Measurements from ENCODE around the gene ZFYVE9.

The ZFYVE9 gene

DNA sequence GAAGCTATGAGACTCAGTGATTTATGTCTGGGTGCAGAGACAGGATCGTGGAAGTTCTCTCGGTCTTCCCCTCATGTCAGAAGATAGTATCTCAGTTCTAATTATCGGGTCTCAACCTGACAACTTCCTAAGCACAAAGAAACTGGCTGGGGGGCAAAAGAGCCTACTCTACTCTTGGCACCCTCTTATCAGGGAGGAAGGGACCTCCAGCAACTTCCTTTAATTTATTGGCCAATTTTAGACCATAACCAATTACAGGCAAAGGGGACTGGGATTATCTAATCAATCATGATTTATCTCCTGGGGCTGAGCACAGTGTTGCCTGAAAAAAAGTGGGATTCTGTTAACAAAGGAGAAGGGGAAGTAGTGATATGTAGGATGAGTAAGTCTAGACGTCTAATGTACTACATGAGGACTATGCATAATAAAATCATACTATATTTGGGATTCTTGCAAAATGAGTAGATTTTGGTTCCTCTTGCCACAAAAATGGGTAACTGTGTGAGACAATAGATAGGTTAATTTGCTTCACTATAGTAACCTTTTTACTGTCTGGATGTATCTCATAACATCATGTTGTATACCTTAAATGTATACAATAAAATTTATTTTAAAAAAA, 98.8 kb downstream of the ZFYVE9 start:
- DNase-seq (ENCODE audit: low read depth): no peak

DNA sequence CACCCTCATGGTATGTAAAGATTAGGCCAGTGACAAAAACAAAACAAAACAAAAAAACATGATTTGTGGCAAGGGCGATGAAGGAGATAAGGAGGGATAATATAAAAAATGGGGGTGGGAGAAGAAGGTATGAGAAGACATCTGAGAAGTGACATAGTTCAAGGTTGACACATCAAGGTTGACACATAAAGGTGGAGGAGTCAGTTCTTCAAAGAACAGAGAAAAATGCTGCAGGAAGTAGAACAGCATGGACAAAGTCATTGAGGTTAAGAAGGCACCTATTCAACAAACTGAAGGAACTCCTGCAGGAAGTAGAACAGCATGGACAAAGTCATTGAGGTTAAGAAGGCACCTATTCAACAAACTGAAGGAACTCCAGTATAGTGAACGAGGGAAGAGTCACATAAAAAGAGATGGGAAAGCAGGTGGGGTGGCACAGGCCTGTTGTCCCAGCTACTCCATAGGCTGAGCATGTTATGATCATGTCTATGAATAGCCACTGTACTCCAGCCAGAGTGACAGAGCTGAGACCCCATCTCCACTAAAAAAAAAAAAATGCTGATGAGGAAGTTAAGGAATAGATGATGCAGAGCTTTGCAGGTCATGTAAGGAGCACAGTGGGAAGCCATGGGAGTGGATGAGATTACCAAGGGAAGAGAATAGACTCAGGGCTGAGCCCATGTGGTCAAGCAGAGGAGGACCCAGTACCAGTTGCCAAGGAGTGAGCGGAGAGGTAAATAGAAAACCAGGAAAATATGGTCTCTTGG, 101.5 kb downstream of the ZFYVE9 start:
- no peak for DNase-seq (ENCODE audit: low read depth)

DNA sequence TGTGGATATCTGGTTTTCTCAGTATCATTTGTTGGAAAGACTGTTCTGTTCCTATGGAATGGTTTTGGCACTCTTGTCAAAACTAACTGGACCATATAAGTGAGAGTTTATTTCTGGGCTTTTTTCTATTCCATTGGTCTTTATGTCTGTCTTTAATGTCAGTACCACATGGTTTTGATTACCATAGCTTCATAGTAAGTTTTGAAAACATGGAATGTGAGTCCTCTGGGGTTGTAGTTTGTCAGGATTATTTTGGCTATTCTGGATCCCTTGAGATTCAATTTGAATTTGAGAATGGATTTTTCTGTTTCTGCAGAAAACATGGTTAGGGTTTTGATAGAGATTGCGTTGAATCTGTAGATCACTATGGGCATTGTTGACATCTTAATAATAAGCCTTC, 107.9 kb downstream of the ZFYVE9 start:
- DNase-seq (ENCODE audit: low read depth): no peak

DNA sequence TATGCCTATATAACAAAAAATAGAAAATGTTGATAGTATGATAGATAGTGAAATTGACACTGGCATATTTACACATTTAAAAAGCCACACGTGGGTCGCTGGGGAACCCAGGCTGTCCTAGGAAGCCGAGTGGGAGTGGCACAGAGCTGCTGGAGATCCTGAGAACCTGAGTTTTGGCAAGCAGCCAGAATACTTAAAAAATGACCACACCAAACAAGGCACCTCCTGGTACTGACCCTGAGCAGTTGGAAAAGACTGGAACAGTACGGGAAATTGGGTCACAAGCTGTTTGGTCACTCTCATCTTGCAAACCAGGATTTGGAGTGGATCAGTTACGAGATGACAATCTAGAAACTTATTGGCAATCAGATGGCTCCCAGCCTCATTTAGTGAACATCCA, 111.5 kb downstream of the ZFYVE9 start:
- DNase-seq (ENCODE audit: low read depth): no peak

DNA sequence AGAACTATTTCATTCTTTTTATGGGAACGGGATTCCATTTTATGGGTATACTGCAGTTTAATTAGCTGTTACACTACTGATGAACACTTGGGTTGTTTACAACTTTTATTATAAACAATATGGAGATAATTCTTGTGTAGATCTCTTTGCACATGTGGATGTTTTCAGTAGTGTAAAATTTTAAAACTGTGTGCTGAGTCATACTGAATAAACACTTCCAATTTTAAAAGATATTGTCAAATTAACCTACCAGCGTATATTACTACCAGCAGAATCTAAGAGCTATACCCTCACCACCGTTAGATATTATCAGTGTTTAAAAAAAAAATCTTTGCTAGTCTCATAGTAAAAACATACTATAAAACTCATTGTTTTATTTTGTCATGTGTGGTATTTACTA, 118.0 kb downstream of the ZFYVE9 start:
- no peak for DNase-seq (ENCODE audit: low read depth)

DNA sequence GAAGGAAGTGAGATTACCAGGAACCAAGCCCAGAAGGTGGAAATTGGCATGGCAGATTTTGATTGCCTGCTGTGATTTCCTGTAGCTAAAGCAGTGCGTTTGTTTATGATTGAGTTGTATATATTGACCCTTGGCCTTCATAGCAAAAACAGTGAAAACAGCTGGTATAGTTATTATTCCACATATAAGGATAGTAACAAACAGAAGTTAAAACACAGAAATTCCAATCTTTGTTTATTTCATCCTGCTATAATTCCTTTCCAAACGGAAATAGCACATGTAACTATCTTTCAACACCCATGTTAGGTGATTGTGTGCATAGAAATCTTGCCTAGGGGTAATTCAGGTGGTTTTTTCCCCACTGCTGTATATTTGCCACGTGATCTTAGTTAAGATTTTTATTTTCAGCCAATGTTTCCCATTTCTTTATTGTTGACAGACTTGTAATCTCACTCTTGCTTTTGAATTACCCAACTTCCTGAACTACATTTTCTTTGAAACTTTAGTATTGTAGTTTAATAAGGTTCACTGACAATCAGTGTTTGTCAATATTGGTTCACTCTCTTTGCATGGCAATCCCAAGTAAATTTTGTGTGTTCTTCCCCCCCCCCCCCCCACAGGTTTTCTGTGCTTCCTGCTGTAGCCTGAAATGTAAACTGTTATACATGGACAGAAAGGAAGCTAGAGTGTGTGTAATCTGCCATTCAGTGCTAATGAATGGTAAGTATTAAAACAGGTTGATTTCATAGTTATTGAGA, 121.4 kb downstream of the ZFYVE9 start:
- DNase-seq (ENCODE audit: low read depth): no peak

DNA sequence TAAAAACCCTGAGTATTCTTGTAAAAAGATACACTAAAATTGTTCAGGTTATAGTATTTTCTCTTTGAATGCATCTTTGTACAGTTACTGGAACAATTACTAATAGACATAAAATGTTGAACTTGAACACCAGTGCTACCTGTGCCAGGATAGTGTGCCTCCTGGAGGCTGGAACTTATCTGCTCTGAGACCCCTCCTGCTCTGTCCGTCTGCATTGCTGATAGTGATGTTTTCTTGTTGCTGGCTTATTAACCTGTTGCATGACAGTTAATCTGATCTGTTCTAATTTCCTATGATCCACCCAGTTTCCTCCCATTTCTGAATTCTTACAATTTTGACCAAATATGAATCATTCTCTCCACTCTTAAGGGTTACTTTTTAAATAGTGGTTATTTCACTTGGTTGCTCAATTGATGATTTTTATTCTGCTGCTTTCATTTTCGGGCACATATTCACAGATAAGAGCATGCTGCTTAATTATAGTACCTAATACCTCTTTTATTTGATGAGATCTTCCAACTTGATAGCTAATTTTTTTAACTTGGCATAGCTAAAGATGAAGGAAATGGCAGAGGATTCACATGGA, 122.7 kb downstream of the ZFYVE9 start:
- DNase-seq (ENCODE audit: low read depth): no peak

DNA sequence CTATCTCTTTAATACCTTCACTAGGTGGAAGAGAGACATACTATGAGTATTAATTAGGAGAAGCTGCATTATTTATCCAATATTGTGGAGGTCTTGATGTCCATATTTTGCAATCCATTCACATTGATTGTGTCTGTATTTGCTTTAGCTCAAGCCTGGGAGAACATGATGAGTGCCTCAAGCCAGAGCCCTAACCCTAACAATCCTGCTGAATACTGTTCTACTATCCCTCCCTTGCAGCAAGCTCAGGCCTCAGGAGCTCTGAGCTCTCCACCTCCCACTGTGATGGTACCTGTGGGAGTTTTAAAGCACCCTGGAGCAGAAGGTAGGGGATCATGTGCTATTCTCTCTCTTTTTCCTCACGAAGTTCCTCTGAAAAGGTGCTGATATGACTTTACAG, 124.6 kb downstream of the ZFYVE9 start:
- no peak for DNase-seq (ENCODE audit: low read depth)

DNA sequence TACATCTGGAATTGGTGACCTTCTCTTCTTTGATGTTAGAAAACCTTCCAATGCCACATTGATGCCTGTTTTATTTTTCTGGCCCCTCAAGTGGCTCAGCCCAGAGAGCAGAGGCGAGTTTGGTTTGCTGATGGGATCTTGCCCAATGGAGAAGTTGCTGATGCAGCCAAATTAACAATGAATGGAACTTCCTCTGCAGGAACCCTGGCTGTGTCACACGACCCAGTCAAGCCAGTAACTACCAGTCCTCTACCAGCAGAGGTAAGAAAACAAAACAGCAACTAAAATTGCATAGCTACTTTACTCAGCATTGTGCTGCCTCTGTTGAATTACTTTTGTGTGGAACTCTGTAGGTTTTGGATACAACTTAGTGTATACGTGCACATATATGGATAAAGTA, 126.5 kb downstream of the ZFYVE9 start:
- no peak for DNase-seq (ENCODE audit: low read depth)

DNA sequence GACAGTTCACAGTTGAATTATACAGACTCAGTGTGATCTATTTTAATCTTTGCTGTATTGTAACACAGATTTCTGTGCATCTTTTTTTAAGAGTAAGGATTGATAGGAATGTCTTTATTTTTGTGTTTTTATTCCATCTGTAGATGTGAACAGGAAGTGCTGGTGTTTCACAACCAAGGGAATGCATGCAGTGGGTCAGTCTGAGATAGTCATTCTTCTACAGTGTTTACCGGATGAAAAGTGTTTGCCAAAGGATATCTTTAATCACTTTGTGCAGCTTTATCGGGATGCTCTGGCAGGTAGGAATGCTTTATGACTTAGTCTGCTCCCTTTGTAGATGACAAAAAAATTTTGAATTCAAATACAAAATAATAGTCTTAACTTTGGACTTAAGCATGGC, 139.6 kb downstream of the ZFYVE9 start:
- no peak for DNase-seq (ENCODE audit: low read depth)

DNA sequence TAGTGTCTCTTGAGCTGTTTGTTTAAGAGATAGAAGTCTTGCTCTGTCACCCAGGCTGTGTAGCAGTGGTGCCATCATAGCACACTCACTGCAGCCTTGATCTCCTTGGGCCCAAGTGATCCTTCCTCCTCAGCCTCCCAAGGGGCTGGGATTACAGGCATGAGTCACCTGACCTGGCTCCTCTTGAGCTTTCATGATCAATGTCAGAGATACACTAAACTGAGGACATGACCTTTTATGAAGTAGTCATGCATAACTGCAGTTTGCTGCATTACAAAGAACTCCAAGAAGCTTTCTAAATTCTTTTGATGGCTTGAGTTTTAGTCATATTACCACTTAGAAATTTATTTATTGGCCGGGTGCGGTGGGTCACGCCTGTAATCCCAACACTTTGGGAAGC, 146.4 kb downstream of the ZFYVE9 start:
- DNase-seq (ENCODE audit: low read depth): no peak

DNA sequence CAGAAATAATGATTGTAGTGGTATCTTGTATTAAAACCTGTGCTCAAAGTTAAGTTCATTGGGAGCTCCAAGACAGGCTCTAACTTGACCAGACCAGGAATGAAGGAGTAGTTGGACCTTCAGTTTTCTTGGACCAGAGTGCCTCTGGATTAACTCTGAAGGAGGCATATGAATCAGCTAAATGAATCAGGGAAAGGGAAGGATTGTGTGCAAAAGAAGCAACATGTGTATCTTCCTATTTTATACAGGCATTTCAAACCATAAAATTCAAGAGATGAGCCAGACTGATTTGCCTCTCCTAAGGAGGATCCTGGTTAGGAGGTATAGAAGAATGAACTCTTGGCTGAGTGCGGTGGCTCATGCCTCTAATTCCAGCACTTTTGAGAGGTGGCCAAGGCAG, 152.7 kb downstream of the ZFYVE9 start:
- no peak for DNase-seq (ENCODE audit: low read depth)

DNA sequence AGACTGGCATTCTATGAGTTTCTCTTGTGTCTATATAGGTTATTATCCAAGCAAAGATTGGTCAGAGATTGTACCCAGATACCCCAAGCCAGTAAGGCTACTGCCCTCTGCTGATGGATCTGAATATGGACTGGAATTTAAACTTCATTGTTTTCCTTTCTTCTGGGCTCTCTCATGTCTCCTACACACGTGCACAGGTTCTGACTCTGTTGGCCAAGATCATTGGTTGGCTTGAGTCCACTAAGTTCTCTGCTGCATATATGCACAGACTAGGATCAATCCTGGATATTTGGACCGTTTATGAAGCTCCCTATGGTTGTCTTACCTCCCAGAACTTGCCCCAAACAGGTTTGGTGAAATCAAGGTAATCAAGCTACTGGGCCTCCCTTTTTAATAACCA, 154.5 kb downstream of the ZFYVE9 start:
- no peak for DNase-seq (ENCODE audit: low read depth)

DNA sequence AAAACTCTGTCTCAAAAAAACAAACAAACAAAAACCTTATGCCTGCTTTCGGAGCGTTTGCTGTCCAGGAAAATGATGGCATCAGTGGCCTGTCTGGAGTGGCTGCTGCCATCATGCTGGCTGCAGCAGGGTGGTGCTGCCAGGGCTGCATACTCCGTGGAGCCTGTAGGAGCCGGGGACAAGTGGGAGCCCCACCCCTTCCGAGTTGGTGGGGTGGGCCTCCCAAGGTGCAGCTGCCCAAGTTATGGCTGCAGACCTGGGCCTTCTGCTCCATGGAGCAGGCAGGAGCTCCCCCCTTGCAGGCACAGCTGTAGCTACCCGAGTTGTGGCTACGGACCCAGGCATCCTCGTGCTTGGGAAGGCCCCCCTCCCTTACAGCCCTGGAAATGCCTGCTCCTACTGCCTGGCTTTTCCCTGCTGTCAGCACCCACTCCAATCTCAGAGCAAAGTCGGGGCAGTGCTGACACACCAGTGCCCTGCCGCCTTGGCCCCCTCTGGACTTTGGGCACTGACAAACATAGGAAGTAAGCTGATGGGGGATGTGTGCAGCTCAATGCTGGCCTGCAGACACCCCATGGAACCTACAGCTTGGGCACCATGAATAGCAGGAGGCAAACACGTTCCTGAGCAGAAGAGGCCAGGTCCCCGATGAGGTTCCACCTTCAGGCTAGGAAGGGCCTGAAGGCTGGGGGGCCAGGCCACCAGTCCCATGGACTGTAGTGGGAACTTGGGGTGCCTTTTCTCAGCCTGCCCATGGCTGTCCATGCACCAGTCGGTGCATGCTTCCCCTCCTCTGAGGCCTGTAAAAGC, 163.7 kb downstream of the ZFYVE9 start:
- no peak for DNase-seq (ENCODE audit: low read depth)

DNA sequence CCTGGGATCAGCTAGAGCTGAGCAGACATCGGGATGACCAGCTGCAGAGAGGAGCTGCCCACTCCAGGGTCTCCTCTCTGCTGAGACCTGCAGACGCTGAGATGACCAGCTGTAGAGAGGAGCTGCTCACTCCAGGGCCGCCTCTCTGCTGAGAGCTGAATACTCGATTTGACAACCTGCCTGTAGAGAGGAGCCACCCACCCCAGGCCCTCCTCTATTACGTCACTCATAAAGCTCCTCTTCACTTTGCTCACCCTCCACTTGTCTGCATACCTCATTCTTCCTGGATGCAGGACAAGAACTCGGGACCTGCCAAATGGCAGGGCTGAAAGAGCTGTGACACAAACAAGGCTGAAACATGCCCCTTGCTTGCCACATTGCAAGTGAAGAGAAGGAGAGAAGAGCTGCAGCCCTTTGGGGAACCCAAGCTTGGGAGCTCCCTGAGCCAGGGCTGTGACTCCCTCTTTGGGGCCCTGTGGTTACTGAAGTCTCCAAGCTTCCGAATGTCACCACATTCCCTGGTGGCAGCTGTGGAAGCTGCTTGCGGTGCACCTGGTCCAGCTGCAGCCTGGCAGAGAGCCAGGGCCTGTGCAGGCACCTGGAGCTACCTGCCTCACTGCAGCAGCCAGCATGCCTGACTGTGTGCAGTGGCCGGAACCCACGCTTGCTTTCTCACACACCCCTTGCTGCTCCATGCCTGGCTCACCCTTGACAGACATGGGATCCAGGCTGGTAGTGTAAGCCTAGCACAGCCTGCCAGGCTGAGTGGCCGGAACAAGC, 164.5 kb downstream of the ZFYVE9 start:
- no peak for DNase-seq (ENCODE audit: low read depth)

DNA sequence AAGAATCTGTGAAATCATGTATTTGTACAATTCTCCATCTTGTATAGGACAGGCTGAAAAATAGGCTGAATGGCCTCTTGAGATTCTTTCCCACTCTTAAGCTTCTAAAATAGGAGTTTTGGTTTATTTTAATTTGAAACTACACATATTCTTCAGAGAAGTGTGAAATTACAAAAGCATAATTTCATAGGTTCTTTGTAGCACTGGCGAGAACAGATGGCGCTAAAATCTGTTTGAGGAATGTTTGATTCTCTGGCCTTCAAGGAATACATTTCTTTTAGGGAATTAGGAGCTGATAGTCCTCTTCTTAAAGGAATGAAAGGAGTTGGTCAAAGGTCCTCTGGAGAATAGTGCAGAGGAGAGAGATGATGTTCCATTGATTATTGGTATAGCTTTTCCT, 179.2 kb downstream of the ZFYVE9 start:
- DNase-seq (ENCODE audit: low read depth): no peak

DNA sequence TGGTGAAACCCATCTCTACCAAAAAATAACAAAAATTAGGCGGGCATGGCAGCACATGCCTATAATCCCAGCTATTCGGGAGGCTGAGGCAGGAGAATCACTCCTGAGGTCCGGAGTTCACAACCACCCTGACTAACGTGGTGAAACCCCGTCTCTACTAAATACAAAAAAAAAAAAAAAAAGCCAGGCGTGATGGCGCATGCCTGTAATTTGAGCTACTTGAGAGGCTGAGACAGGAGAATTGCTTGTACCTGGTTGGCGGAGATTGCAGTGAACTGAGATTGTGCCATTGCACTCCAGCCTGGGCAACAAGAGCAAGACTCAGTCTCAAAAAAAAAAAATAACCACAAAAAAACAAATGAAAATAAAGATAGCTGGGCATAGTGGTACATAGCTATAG, 181.8 kb downstream of the ZFYVE9 start:
- DNase-seq (ENCODE audit: low read depth): no peak

DNA sequence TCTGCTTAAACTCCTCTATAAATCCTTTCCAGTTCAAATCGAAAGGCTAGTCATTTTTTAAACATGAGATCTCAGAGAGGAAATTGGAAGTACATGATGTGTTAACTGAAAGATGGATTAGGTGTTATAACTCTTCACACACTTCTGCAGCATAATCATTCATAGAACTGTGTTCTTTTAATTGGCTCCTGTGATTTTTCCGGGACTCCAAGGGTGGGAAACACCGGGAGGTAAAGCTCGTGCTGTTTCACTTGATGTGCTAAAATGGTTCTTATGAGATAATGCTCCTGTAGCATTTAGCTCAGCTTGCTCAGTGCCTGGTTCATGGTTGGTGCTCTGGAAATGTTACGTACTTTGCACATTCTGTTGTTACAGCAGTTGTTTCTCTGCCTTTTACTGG, 183.9 kb downstream of the ZFYVE9 start:
- DNase-seq (ENCODE audit: low read depth): no peak

DNA sequence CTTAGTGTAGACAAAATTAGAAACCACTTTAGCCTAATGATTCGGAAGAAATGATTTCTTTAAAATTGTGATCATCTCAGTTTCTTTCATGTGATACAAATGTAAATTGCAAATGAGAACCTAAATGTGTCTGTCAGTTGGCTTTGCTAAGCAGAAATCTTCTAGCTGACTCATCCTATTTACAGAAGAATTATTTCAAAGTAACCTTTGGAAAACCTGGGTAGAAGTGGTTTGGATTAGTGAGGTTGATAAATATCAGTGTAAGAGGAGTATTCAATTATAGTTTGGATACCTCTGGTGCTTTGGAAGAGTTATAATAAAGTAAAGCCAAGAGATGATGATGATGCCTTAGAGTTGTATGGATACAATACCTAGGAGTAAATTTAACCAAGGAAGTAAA, 186.7 kb downstream of the ZFYVE9 start:
- DNase-seq (ENCODE audit: low read depth): no peak

DNA sequence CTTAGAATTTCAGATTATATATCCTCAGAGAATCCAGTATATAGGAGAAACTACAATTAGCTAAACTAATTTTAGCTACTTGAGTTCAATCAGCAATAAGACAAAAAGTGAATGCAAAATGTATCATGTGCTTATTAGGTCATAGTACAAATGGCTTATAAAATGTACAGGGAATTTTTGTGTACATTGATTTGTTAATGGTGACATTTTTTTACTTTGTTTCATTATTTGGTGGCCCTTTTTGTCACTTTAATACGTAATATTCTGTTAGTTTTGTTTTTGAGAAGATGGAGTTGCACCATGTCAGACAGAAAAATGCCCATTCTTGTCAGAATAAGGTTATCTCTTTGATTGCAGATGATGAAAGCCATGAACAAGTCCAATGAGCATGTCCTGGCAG, 190.5 kb downstream of the ZFYVE9 start:
- no peak for DNase-seq (ENCODE audit: low read depth)

DNA sequence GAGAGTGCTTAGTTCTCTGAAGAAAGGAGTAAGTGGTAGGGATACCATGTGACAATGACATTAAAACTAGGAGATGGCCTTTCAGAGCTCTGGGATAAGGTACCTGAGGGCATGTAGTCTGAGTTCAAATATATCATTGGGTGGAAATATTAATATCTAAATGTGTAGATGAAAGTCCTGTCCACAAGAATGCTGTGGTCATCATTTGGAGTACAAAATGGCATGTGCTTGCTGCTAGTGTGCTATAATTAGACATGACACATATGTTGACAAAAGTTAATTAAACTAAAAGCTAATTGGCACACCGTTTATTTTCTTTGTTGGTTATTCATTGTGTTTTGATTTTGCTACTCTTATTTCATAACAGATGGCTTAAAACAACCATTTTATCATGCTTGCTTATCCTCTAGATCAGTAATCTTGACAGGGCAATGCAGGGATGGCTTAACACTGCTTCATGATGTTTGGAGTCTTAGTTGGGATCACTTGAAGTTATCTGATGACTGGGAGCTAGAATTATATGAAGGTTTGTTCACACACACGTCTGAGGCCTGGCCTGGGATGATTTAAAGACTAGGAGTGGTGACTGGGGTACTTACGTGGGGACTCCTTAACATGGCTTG, 193.1 kb downstream of the ZFYVE9 start:
- no peak for DNase-seq (ENCODE audit: low read depth)

Measured in stimulated activated CD8-positive, alpha-beta memory T cell treated with anti-CD3 and anti-CD28 coated beads, Interleukin-15, amount 100 ng/mL, for 1 hour (primary cell).